ENCODE data around the gene OR11L1. TPM values are rescaled to one million over a fixed set of nuclear protein-coding genes. Genes with fewer than 3 reads are reported as not detected.

Gene OR11L1
- total and polyA plus RNA-seq, 2 experiments from 2014 or later, result not detected

DNA sequence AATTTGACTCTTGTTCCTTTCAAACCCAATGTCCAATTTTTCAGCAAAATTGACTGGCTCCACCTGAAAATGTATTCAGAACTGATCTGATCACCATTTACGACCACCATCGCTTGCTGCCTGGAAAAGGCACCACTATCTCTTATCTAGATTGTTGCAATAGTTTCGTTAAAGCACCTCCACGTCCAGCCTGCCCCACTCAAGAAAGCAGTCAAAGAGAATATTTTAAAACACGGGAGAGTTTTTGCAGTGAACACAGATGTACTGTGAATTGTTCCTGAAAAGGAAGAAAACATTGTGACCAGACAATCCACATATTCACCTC, 4.0 kb upstream of the OR11L1 start:
- H3K27ac ChIP-seq, result no peak overlapping the region
- H4K20me1 ChIP-seq (ENCODE audit: insufficient read depth, poor library complexity, severe bottlenecking), result no peaks in the 10 kb centered on the region
- no peak overlapping the region for H3K4me2 ChIP-seq
- no peaks in the 10 kb centered on the region for H3K36me3 ChIP-seq (replicated peaks; ENCODE audit: insufficient read depth, low read depth)
- no peaks in the 10 kb centered on the region for H3K9me2 ChIP-seq (replicated peaks; ENCODE audit: insufficient read depth)
- WGBS (ENCODE audit: low lambda C conversion rate, missing lambda C conversion rate), result 62% methylated on average over 5 of the region's 5 CpGs
- no peaks in the 10 kb centered on the region for H3K27me3 ChIP-seq
- TF ChIP-seq, protein P1, sequence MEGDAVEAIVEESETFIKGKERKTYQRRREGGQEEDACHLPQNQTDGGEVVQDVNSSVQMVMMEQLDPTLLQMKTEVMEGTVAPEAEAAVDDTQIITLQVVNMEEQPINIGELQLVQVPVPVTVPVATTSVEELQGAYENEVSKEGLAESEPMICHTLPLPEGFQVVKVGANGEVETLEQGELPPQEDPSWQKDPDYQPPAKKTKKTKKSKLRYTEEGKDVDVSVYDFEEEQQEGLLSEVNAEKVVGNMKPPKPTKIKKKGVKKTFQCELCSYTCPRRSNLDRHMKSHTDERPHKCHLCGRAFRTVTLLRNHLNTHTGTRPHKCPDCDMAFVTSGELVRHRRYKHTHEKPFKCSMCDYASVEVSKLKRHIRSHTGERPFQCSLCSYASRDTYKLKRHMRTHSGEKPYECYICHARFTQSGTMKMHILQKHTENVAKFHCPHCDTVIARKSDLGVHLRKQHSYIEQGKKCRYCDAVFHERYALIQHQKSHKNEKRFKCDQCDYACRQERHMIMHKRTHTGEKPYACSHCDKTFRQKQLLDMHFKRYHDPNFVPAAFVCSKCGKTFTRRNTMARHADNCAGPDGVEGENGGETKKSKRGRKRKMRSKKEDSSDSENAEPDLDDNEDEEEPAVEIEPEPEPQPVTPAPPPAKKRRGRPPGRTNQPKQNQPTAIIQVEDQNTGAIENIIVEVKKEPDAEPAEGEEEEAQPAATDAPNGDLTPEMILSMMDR (IDR thresholded peaks at IDR 0.05; ENCODE audit: poor library complexity), result no peak
- TF ChIP-seq EZH2phosphoT487 (IDR thresholded peaks at IDR 0.05; ENCODE audit: low read depth, severe bottlenecking, unreplicated experiment) (no peak), EZH2 (IDR thresholded peaks at IDR 0.05; ENCODE audit: borderline replicate concordance) (no peak)
- no peaks in the 10 kb centered on the region for H3K4me1 ChIP-seq (ENCODE audit: insufficient read depth)
- DNase-seq (ENCODE audit: low spot score), result no peak
- no peak overlapping the region for H3K4me3 ChIP-seq
- H3K79me2 ChIP-seq, result no peaks in the 10 kb centered on the region
- H2AFZ ChIP-seq, result no peak overlapping the region
- no peaks in the 10 kb centered on the region for H3K9me3 ChIP-seq (ENCODE audit: low read depth)

- no peak for DNase-seq (ENCODE audit: low spot score)
- H3K4me1 ChIP-seq (ENCODE audit: insufficient read depth), result no peaks in the 10 kb centered on the region
- H3K36me3 ChIP-seq (replicated peaks; ENCODE audit: insufficient read depth, low read depth), result no peaks in the 10 kb centered on the region
- TF ChIP-seq EZH2 (IDR thresholded peaks at IDR 0.05; ENCODE audit: borderline replicate concordance), result no peak
- TF ChIP-seq, protein P1 (IDR thresholded peaks at IDR 0.05; ENCODE audit: poor library complexity), result no peak
- TF ChIP-seq EZH2phosphoT487 (IDR thresholded peaks at IDR 0.05; ENCODE audit: low read depth, severe bottlenecking, unreplicated experiment), result no peak
- H3K9me3 ChIP-seq (ENCODE audit: low read depth), result no peaks in the 10 kb centered on the region
- no peak overlapping the region for H2AFZ ChIP-seq
- H3K9me2 ChIP-seq (replicated peaks; ENCODE audit: insufficient read depth), result no peaks in the 10 kb centered on the region
- H3K79me2 ChIP-seq, result no peaks in the 10 kb centered on the region
- no peak overlapping the region for H3K4me2 ChIP-seq
- H3K27me3 ChIP-seq, result no peaks in the 10 kb centered on the region
- no peaks in the 10 kb centered on the region for H4K20me1 ChIP-seq (ENCODE audit: insufficient read depth, poor library complexity, severe bottlenecking)
- WGBS (ENCODE audit: low lambda C conversion rate, missing lambda C conversion rate), result 72% methylated on average over 12 of the region's 12 CpGs
- no peak overlapping the region for H3K4me3 ChIP-seq
- no peak overlapping the region for H3K27ac ChIP-seq
Measured at GRCh38 chr1:247845011-247845692, 3.5 kb upstream of the OR11L1 start.

DNA sequence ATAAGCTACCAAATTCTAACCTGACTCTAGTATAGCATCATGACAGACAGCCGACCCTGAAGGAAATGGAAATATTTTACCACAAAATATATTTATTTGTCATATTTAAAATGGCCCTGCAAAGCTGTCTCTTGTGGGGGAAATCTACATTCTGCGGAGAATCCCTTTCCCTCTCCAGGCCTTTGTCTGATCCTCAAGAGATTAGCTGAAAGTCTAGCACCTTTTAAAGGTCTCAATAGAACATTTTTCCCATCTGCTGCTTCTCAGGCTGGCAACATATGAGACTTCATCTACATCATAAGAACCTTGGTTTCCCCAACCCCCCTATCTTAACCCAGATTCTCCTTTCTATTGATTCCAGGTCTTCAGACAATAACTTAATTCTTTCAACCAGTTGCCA, 1.7 kb upstream of the OR11L1 start:
- Histone ChIP-seq H4K20me1 (ENCODE audit: insufficient read depth, poor library complexity, severe bottlenecking) (no peaks in the 10 kb centered on the region), H3K9me3 (ENCODE audit: low read depth) (no peaks in the 10 kb centered on the region), H3K36me3 (replicated peaks; ENCODE audit: insufficient read depth, low read depth) (no peaks in the 10 kb centered on the region), H2AFZ (no peak overlapping the region), H3K79me2 (no peaks in the 10 kb centered on the region), H3K27me3 (no peaks in the 10 kb centered on the region), H3K4me3 (no peak overlapping the region), H3K27ac (no peak overlapping the region), H3K4me2 (no peak overlapping the region), H3K4me1 (ENCODE audit: insufficient read depth) (no peaks in the 10 kb centered on the region), H3K9me2 (replicated peaks; ENCODE audit: insufficient read depth) (no peaks in the 10 kb centered on the region)
- TF ChIP-seq, protein P1 (IDR thresholded peaks at IDR 0.05; ENCODE audit: poor library complexity), result no peak
- no peak for DNase-seq (ENCODE audit: low spot score)
- WGBS (ENCODE audit: low lambda C conversion rate, missing lambda C conversion rate), result 44% methylated on average over 2 of the region's 2 CpGs

- no peaks in the 10 kb centered on the region for H4K20me1 ChIP-seq (ENCODE audit: insufficient read depth, poor library complexity, severe bottlenecking)
- no peaks in the 10 kb centered on the region for H3K27me3 ChIP-seq
- no peak overlapping the region for H2AFZ ChIP-seq
- no peak overlapping the region for H3K27ac ChIP-seq
- no peaks in the 10 kb centered on the region for H3K9me2 ChIP-seq (replicated peaks; ENCODE audit: insufficient read depth)
- H3K36me3 ChIP-seq (replicated peaks; ENCODE audit: insufficient read depth, low read depth), result no peaks in the 10 kb centered on the region
- no peak overlapping the region for H3K4me3 ChIP-seq
- H3K4me2 ChIP-seq, result no peak overlapping the region
- H3K4me1 ChIP-seq (ENCODE audit: insufficient read depth), result no peaks in the 10 kb centered on the region
- TF ChIP-seq EZH2phosphoT487 (IDR thresholded peaks at IDR 0.05; ENCODE audit: low read depth, severe bottlenecking, unreplicated experiment) (no peak), EZH2 (IDR thresholded peaks at IDR 0.05; ENCODE audit: borderline replicate concordance) (no peak)
- TF ChIP-seq, protein P1 (IDR thresholded peaks at IDR 0.05; ENCODE audit: poor library complexity), result no peak
- H3K79me2 ChIP-seq, result no peaks in the 10 kb centered on the region
- WGBS (ENCODE audit: low lambda C conversion rate, missing lambda C conversion rate), result 65% methylated on average over 2 of the region's 2 CpGs
- no peaks in the 10 kb centered on the region for H3K9me3 ChIP-seq (ENCODE audit: low read depth)
- DNase-seq (ENCODE audit: low spot score), result no peak
Measured at GRCh38 chr1:247840818-247841217, 878 bp downstream of the OR11L1 start.

Measured in hepatocyte (in vitro differentiated cells).